Mesodermal cell (in vitro differentiated cells): Measurements from ENCODE around the gene ARPC1A.

Source experiments
- H3K27ac ChIP-seq: 2 replicates; pipeline ENCODE4 v1.7.0; 2013; ENCODE audit warnings: mild to moderate bottlenecking, low read depth, low read length, moderate library complexity; ENCODE audit not compliant: severe bottlenecking
- H3K36me3 ChIP-seq: 2 replicates; pipeline ENCODE4 v1.7.1; 2013; ENCODE audit warnings: mild to moderate bottlenecking, low read length, moderate library complexity; ENCODE audit not compliant: control insufficient read depth, insufficient read depth
- H3K4me1 ChIP-seq: one replicate; pipeline ENCODE4 v1.7.1; 2013; ENCODE audit warnings: mild to moderate bottlenecking, low read length; ENCODE audit not compliant: insufficient read depth, control insufficient read depth, poor library complexity, severe bottlenecking
- H3K4me3 ChIP-seq: 2 replicates; pipeline ENCODE4 v1.7.0; 2013; ENCODE audit warnings: low read length, control low read depth, mild to moderate bottlenecking; ENCODE audit not compliant: insufficient read depth, poor library complexity, severe bottlenecking; ENCODE audit errors: extremely low read depth
- H3K9me3 ChIP-seq: 2 replicates; pipeline ENCODE4 v1.7.1; 2013; ENCODE audit warnings: mild to moderate bottlenecking, low read length, moderate library complexity; ENCODE audit not compliant: control insufficient read depth
- WGBS, 2 experiments: methylation state at CpG; one replicate each; pipeline ENCODE4 v1.1.5; 2013; ENCODE audit warnings: missing lambda C conversion rate in 2 of 2; ENCODE audit not compliant: insufficient coverage in 2 of 2; 5-methylcytosine and 5-hydroxymethylcytosine counted together

The ARPC1A gene

GRCh38 chr7:99296471-99296870 is 29.2 kb upstream of the ARPC1A start:
- no peaks in the 10 kb centered on the region for H3K4me1 ChIP-seq
- no peaks in the 10 kb centered on the region for H3K36me3 ChIP-seq
- no peak overlapping the region for H3K4me3 ChIP-seq
- H3K9me3 ChIP-seq: no peaks in the 10 kb centered on the region
- H3K27ac ChIP-seq: no peak overlapping the region
- WGBS, 2 experiments: 93 to 98% methylated on average over 4 of the region's 5 CpGs

- Histone ChIP-seq H3K4me1 (no peaks in the 10 kb centered on the region), H3K9me3 (no peaks in the 10 kb centered on the region), H3K27ac (no peak overlapping the region), H3K36me3 (no peaks in the 10 kb centered on the region), H3K4me3 (no peak overlapping the region)
- WGBS, 2 experiments: 93% methylated on average over 16 to 19 of the region's 19 CpGs
Measured at GRCh38 chr7:99301496-99301895, 24.2 kb upstream of the ARPC1A start.

DNA sequence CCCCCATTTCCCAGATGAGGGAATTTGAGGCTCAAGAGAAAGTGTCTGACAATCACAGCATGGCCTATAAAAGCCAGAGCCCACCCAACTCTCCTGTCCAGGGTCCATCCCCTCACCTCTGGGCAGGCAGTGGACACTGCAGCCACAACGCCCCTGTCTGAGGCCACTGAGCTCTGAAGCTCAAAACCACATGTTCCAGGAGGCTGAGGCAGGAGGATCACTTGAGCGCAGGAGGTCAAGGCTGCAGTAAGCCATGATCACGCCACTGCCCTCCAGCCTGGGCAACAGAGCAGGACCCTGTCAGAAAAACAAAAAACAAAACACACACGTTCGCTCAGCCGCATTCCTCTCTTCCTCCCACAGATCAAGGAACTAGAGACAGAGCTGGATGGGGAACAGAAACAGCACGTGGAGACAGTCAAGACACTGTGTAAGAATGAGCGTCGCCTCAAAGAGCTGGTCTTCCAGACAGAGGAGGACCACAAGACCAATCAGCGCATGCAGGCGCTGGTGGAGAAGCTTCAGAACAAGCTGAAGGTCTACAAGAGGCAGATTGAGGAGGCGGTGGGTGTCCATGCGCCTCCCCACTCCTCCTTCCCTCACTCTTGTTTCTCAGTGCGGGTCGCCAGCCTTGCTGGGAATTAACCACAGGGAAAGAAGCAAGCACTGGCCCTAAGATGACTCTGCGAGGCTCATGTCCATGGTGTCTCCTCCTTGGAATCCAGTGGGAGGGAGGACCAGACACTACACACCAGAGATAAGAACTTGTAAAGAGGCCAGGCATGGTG is 20.0 kb upstream of the ARPC1A start:
- H3K27ac ChIP-seq: no peak overlapping the region
- H3K4me1 ChIP-seq: no peaks in the 10 kb centered on the region
- H3K36me3 ChIP-seq: no peaks in the 10 kb centered on the region
- no peak overlapping the region for H3K4me3 ChIP-seq
- whole genome bisulfite sequencing, 2 experiments: 89 to 96% methylated on average over 9 to 10 of the region's 16 CpGs
- peaks cover 7% of the 10 kb centered on the region for H3K9me3 ChIP-seq

DNA sequence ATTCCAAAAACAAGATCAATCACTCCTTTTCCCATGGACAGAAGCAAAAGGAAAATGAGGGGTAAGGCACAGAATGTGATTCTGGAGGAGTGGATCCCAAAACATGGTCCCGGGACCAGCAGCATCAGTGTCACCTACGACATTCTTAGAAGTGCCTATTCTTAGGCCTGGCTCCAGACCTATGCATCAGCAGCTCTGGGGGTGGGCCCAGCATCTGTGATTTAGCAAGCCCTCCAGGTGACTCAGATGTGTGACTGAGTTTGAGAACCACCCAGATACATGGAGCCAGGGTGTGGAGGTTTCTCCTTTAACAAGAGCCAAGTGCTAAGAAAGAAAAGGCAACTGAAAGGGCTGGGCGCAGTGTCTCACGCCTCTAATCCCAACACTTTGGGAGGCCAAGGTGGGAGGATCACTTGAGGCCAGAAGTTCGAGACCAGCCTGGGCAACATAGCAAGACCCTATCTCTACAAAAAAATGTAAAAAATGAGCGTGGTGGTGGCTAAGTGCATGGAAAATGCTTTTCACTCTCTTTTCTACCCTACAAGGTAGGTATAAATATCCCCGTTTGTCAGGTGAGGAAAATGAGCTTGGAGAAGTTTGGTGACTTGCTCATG is 17.1 kb upstream of the ARPC1A start:
- Histone ChIP-seq H3K9me3 (peaks cover 7% of the 10 kb centered on the region), H3K27ac (no peak overlapping the region), H3K4me3 (no peak overlapping the region), H3K4me1 (no peaks in the 10 kb centered on the region), H3K36me3 (no peaks in the 10 kb centered on the region)
- WGBS, 2 experiments: 93 to 94% methylated on average over 3 of the region's 7 CpGs

- peaks cover 7% of the 10 kb centered on the region for H3K9me3 ChIP-seq
- WGBS, 2 experiments: 93 to 95% methylated on average over 5 to 7 of the region's 7 CpGs
- no peak overlapping the region for H3K4me3 ChIP-seq
- H3K36me3 ChIP-seq: no peaks in the 10 kb centered on the region
- no peaks in the 10 kb centered on the region for H3K4me1 ChIP-seq
- H3K27ac ChIP-seq: no peak overlapping the region
Measured at GRCh38 chr7:99309111-99309510, 16.6 kb upstream of the ARPC1A start.

GRCh38 chr7:99310004-99310403 is 15.7 kb upstream of the ARPC1A start:
- Histone ChIP-seq H3K36me3 (no peaks in the 10 kb centered on the region), H3K27ac (no peak overlapping the region), H3K4me1 (no peaks in the 10 kb centered on the region), H3K9me3 (peaks cover 7% of the 10 kb centered on the region), H3K4me3 (no peak overlapping the region)
- 100% methylated on average over 2 of the region's 4 CpGs for WGBS, 2 experiments

GRCh38 chr7:99311702-99312101 is 14.0 kb upstream of the ARPC1A start:
- Histone ChIP-seq H3K4me1 (no peaks in the 10 kb centered on the region), H3K27ac (no peak overlapping the region), H3K9me3 (peaks cover 7% of the 10 kb centered on the region), H3K36me3 (no peaks in the 10 kb centered on the region), H3K4me3 (no peak overlapping the region)
- WGBS, 2 experiments: 87 to 90% methylated on average over 5 to 8 of the region's 9 CpGs

DNA sequence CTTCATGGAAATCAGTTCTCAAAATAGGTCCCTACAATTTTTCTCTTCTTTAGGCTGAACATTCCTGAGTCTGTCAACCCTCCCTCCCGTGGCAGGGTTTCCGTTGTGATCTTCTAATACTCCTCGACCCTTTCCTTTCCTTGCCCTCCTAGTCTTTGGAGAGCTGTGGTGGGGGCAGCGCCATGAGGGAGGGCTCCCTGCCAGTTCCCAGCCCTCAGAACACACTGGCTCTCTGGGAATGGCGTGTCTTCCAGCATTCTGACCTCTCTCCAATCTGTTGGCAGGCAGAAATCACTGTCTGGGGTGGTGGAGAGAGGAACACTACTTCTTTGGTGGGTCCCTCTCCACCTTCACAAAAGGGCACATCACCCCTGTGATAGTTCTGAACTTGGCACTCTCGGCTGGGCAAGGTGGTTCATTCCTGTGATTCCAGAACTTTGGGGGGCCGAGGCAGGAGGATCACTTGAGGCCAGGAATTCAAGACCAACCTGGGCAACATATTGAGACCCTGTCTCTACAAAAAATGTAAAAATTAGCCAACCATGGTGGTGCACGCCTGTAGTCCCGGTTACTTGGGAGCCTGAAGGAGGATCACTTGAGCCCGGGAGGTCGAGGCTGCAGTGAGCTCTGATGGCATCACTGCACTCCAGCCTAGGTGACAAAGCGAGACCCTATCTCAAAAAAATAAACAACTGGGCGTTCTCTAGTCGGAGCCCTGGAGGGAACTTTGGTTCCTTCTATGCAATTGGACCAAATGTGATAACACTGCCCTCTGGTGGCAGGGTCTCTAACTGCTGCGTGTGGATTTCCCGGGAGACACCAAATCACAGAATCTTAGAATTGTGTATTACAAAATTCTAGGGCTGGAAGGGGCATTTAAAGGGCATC is 13.1 kb upstream of the ARPC1A start:
- 67 to 74% methylated on average over 13 to 15 of the region's 16 CpGs for WGBS, 2 experiments

GRCh38 chr7:99313204-99313573 is 12.5 kb upstream of the ARPC1A start:
- H3K4me3 ChIP-seq: no peak overlapping the region
- WGBS, 2 experiments: no CpG with 5 or more reads among the region's 1 CpG
- no peaks in the 10 kb centered on the region for H3K36me3 ChIP-seq
- H3K27ac ChIP-seq: no peak overlapping the region
- no peaks in the 10 kb centered on the region for H3K4me1 ChIP-seq
- peaks cover 7% of the 10 kb centered on the region for H3K9me3 ChIP-seq

More for the DNA sequence above, 13.1 kb upstream of the ARPC1A start:
- H3K9me3 ChIP-seq: peaks cover 7% of the 10 kb centered on the region
- no peaks in the 10 kb centered on the region for H3K36me3 ChIP-seq
- H3K4me3 ChIP-seq: no peak overlapping the region
- no peaks in the 10 kb centered on the region for H3K4me1 ChIP-seq
- H3K27ac ChIP-seq: no peak overlapping the region

DNA sequence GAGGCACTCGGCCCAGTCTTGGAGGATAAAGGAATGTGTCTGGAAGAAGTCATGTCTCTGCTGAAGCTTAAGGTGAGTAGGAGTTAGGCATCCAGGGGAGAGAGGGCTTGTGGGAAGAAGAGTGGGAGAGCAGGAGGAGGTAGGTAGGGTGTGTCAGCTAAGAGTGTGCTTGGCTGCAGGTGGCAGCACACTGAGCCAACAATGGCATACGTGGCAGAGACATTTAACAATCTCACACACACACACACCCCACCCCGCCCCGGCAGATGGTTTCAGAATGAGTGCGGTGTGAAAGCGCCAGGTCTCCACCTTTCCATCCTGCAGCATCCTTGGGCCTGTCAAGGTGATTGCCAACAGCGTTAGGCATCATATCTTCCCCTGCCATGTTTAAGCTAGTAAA is 11.2 kb upstream of the ARPC1A start:
- Histone ChIP-seq H3K36me3 (no peaks in the 10 kb centered on the region), H3K4me1 (no peaks in the 10 kb centered on the region), H3K4me3 (no peak overlapping the region), H3K9me3 (peaks cover 7% of the 10 kb centered on the region), H3K27ac (no peak overlapping the region)
- WGBS, 2 experiments: 91 to 95% methylated on average over 5 of the region's 7 CpGs
